DMS53 treated with DMSO at 0.1 percent for 48 hours (cell line): ENCODE data around the gene TNFRSF14.

Experiments
- DNase-seq: peaks from one replicate; lab custom pipeline; 2025; ENCODE audit not compliant: unreplicated experiment; lab: John Stamatoyannopoulos, UW

Gene TNFRSF14

DNA sequence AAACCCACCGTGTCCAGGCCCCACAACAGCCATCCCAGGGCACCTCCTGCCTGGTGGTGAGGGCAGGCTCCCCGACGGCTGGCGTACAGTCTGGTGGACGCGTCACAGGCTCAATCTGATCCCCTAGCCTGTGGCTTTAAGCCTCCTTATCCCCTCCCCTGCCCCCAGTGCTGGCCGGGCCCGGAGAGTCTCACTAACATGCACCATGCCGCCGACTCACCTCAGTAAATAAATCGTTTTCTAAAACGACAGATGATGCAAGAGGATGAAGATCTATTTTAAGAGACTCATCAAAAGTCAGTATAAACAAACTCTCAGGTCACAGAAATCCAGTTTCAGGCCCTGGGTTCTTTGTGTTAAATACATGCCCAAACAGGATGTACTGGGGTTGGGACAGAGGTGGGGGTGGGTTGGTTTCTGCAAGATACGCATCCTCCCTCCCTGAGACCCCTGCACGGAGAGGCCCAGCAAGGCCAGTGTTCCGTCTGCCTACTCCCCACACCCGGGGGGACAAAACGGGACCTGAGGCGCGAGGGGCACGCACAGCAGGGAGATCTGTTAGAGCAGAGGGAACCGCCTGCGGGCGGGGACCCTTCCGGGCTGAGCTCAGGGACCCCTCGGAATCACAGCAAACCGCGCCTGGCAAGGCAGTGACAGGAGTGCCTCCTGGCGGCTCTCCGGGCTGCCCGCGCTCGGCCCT, 32.8 kb upstream of the TNFRSF14 start:
- no peak for DNase-seq

DNA sequence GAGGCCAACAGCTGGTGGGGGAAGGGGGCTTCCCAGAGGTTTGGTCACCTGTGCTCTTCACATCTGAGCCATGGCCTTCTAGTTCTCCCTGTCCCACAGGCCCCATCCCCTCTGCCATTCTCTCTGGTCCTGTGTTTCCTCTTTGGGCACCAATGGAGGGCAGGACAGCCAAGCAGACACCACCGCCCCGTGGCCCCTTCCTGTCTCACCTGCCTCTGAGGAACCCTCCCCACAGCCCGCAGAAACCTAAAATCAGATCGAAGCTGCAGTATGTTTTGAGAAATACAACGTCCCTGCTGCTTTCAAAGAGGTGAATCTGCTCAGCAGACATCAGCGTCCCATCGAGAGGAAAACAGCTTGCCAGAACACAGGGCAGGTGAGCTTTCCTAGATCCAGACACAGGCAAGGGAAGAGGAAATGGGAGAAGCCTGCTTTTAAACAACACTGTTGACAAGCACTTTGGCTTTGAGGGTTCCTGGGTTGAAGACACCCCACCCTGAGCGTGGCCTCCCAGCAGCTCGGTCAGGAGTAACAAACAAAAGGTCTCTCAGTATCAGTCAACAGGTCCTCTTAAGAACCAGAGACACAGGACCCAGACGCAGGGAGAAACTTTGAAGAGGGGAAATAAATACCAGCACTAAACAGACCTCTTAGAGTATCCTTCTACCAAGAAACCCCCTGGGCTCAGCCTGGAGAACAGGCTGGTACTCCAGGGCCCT, 32.1 kb upstream of the TNFRSF14 start:
- no peak for DNase-seq

DNA sequence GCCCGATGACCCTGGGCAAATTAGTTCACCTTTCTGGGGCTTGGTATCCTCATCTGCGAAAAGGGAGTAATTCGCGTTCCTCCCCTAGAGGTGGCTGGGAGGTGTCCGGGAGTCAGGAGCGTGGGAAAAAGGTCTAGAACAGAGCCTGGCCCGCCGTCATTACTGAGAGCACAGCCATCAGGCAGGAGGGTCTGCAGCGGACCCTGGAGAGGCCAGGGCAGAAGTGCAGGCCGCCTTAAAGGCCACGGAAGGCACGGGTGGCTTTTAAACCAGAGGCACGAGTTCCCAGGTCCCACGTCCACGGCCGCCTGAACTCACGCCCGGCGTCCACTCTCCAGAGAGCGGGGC, 30.6 kb upstream of the TNFRSF14 start:
- no peak for DNase-seq

DNA sequence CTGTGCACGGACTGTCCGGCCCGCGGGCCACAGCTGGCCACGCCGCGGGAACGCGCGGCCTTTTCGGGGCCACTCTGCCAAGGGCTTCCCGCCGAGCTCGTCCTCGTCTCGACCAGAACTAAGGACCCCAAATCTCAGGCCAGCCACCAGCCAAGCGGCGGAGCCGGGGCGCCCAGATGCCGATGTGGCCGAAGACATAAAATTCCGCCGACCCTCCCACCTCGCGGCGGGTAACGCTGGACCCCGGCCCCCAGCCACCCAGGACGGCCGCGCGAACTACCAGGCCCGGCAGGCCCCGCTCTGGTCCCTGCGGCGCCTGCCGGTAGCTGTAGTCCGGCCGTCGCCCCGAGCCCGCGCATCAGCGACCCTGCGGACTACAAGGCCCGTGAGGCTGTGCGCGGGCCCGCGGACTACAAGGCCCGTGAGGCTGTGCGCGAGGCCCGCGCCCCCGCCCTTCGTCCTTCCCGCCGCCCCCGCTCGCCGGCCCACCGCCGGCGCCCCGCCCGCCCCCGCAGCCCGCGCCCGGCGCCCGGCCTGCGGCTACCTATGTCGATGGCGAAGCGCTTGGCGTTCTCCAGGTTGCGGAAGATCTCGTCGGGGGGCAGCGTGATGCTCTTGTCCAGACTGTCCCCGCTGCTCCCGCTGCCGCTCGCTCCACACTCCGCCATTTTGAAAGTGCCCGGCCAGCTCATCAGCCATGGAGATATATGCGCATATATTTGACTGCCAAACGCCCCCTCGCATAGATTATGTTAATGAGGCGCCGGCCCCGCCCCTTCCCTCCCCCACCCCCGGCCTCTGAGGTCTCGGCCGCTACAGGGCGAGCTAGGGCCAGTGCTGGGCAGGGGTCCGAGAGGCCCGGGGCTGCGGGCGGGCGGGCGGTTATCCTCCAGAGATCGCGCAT, 30.0 kb upstream of the TNFRSF14 start, which contains the start of gene PANK4:
Gene PANK4 (minus strand): TSS at position 677 of the 904 bp plus-strand sequence. CDS start 9 bp downstream, at position 668.
- DNase-seq = peak; percentile 76

DNA sequence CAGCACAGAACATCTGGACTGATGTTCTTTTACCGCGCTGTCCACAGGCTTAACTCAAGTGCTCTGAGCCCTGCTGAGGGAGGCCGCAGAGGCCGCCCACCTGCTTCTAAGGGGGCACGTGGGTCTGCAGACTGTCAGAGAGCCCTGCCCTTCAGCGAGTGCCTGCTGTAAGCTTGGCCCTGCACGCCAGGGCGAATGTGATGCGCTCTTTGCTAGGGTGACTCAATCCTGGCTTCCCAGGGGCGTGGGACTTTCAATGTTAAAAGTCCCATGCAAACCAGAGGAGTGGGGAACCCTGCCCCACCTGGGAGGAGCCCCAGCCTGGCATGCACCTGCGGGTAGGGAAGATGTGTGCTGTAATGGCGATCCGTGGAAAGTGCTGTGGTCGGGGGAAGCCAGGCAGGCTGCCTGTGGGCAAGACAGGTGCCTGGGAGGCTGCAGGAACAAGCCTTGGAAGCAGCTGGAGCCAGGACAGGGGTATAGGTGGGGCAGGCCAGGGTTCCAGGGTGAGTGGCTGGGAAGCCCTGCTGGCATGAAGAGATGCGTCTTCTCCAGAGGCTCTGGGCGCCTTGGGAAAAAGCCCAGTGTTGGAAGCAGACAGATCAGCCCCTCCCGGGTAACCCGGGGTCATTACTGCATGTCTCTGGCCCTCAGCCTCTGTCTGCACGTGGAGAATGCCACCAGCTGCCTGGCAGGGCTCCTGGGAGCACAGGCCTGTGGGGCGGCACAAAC, 29.2 kb upstream of the TNFRSF14 start:
- DNase-seq = no peak

DNA sequence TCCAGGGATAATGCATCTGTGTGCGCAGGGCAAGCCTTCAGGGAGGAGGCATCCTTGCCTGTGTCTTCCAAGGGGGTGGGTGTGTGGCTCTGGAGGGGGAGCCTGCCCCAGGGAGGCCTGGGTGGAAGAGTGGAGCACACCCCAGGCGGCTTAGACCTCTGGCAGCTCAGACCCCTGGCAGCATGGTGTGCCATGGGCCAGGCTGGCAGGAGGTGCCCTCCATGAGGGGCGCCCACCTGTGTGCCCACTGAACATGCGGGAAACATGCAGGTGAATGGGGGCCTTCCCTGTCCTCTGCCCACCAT, 28.7 kb upstream of the TNFRSF14 start:
- DNase-seq = no peak

DNA sequence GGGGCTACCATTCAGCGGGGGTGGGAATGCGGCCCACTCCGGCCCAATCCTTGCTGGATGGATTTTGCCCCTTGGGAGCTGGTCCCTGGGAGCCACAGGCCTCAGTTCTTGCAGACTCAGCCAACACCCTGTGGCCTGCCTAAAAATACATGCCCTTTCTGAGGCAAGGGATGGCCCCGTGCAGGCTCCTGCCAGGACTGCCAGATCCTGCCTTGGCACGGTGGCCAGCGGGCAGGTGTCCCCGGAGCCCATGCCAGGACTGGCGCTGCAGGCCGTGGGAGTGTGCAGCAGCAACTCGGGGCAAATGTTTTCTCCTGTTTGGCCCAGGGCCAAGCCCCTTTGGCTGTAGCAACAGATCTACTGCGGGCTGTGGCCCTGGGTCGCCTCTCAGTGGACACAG, 28.2 kb upstream of the TNFRSF14 start:
- no peak for DNase-seq

DNA sequence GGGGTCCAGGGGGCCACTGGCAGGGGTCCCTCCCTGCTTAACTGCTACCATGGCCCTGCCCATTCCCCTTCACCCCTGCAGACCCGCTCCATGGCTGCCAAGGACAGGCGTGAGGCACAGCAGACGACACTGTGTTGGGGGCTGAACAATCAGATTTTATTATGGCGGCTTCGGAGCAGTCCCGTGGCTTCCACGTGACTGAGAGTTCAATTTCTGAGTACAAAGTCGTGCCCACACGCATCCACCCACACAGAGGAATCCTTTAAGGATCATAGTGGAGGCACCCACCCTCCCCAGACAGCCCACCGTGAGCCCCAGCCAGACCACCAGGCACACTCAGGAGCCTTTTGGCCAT, 27.6 kb upstream of the TNFRSF14 start:
- no peak for DNase-seq

DNA sequence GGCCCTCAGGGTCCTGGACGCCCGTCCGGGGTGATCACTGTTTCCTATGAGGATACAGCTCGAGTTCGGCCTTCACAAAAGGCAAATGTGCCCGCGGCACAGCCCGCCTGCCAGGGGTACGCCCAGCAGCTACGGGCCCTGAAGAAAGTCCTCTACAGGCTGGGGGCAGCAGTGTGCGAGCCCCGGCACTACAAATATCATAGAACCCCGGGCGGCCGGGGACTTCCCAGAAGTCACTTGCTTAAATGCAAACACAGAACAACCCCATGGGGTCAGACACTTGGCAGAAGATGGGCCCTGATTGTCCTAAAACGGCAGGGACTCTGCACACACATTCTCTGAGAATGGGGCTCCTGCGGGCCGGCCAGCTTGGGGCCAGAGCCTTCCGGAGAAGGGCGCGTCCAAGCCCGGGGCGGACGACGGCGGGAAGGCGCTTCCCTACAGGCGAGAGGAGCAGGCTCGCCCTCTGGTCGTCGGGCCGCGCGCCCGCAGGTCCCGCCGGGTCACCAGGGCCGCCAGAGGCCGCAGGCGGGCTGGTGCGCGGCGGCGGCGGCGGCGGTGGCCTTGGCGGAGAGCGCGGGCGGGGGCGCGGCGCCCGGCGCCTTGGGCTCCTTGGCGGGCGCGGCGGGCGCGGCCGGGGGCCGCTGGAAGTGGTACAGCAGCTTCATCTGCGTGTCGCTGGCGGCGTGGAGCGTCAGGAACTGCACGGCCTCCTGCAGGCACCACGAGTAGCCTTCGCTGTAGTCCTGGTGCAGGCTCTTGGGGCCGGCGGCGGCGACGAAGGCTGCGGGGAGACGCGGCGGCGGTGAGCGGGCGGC, 27.0 kb upstream of the TNFRSF14 start:
- DNase-seq = no peak

DNA sequence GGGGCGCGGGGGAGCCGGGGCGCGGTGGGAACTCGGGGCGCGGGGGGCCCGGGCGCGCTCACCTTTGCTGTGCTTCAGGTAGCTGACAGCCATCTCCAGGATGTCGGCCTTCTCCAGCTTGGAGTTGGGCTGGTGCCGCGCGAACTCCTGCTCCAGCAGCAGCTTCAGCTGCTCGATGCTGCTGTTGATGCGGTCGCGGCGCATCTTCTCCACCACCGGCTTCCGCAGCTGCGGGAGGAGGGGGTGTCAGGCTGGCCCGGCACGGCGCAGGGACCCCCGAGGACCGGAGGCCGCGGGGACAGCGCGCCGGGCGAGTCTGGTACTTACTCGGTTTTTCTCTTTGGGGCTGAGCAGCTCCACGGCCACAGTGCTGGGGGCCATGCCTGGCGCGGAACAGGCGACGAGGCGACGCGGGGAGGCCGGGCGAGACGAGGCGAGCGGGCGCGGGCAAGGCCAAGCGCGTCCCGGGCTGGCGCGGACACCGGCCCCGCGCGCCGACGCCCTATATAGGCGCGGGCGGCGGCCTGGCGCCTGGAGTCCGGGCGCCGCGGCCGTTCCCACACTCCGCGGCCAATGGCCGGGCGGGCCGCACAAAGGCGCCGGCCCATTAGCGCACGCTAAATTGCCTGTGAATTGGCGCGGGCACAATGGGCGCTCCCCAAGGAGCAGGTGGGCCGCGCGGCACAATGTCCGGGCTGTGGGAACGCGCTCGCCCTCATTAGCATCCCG, 26.2 kb upstream of the TNFRSF14 start, which contains the start of gene HES5:
Gene HES5 (minus strand): TSS at position 480 of the 729 bp plus-strand sequence. CDS start 99 bp downstream, at position 381.
- DNase-seq = no peak

DNA sequence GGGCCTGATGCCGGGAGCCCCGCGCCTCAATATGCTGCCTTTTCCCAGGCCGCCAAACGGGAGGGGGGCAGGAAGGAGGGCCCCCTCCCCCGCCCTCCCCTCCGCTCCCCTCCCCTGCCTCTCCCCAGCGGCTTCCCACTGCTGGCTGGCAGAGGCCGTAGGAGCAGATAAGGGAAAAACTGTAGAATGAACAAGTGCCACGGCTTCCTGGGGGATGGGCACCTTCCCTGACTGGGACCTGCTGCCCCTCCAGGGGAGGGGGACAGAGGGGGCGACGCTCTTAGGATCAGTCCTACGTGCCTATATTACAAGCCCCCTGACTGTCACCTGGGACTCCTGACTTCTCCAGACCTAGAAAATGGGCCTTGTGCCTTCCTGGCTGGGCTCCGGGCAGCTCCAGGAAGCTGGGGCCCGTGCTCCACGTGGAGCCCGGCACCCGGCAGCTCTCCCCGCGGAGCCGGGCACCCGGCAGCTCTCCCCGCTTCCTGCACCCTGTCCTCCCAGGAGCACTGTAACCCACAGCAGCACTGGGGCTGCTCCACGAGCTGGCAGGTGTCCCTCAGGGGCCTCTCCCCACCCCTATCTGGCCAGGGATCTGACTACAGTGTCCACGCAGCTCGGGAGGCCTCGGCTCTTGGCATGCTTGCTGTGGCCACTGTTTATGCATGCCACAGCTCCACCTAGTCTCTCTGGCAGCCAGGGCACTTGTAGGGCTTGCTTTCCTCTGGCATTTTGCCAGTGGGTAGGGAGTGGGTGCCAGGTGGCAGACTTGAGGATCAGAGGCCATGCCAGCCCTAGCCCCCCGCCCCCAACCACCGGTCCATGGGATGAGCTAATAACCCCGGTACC, 25.4 kb upstream of the TNFRSF14 start:
- peak; percentile 12 for DNase-seq

DNA sequence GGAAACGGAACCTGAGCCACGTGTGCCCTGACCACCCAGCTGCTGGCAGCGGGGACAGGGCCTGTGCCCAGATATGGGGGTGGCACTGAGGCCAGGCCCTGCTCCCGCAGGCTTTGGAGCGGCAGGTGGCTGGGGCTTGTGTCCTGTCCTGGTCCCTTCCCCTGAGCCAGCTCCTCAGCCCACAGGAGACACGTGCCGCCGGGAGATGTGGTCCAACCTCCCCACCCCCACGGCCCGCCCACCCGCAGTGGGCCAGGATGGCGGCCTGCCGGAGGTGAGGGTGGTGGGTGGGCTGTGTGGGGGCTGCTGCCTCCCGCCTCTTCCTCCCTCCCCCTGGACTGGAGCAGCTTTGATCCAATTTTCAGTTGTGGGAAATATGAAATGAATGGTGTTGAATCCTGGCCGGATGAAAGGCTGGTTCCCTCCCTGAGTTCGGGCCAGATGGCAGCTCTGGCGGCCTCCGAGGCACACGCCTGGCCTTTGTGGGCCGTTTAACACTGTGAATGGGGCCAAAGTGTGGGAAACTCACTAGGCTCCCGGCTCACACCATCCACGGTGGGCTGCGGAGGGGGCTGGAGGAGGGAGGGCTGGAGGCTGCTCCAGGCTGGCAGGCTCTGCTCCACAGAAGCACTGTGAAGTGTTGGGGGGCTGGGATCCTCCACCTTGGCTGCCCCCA, 23.5 kb upstream of the TNFRSF14 start:
- no peak for DNase-seq

DNA sequence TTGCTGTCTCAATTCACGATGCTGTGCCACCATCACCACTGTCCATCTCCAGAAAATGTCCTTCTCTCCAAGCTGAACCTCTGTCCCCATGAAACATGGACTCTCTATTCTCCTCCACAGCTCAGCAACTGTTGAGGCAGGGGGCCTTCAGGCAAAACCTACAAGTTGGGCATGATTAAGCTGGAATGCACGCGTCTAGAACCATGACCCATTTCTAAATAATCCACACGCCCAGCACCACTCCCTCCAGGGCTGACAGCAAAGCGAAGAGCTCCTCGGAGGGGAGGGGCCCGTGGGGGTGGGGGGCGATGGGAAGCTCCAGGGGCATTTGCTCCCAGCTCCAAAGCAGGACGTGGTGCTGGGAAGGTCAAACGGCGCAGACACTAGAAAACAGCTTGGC, 22.8 kb upstream of the TNFRSF14 start:
- no peak for DNase-seq

DNA sequence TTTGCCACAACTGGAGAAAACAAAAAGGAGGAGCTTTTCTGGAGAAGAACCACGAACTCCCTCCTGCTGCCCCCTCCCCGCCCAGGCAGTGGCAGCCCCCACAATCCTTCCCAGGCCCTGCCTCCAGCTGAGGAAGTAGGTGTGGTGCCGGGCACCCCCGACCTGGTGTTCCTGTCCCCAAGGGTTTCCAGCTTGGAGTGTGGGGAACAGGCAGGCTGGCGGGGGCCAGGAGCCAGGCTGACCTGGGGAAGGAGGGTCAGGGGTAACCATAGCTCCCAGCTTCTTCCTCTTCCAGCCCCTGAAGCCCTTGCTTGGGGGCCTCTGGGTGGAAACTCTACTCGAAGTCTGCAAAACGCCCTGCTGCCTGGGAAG, 21.9 kb upstream of the TNFRSF14 start:
- DNase-seq = no peak

DNA sequence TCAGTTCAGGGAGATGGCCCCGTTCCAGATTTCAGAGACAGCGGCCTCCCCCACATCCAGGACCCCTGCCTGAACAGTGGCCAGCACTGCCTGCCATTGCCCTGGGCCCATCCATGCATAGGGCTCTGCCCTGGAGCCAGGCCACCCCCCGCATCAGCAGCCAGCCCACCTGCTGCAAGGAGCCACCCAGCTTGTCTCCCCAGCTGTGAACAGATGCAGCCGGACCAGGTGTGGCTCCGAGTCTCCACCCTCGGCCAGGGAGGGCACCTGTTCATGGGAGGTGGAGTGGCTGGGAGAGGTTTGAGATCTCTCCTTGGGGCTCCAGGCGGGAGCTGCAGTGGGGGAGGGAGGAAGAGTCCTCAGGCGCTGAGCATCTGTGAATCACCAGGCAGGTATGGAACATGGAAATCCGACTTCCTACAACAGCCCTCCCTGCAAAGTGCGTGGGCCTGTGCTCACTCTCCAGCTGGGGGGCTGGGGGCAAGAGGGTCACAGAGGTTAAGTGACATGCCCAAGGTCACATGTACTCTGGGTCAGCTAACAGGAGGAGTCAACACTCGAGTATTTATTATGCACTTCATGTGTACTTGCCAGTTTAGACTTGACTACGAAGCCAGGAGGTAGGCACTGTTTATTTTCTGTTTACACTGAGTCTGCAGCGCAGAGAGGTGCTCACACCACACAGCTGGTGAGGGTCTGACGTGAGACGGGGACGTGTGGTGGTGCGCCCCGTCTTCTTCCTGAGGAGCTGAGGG, 21.3 kb upstream of the TNFRSF14 start:
- DNase-seq = peak; percentile 81

DNA sequence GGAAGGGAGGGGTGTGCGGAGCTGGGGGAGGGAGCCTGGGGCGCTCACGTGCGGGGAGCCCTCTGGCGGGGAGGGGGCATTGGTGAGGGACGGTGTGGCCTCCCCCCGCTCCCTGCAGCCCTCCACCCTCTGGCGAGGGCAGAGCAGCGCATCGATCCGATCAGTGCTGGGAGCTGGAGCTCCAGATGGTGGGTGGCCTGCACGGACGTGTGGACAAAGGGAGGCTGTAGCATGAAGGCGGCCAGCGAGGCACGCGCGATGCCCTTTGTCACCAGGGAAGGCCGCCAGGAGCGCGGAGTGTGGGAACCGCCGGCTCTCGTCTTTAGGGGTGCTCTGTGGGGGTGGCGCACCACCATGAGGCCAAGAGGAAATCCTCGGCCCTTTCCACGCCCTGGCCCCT, 20.7 kb upstream of the TNFRSF14 start:
- no peak for DNase-seq

DNA sequence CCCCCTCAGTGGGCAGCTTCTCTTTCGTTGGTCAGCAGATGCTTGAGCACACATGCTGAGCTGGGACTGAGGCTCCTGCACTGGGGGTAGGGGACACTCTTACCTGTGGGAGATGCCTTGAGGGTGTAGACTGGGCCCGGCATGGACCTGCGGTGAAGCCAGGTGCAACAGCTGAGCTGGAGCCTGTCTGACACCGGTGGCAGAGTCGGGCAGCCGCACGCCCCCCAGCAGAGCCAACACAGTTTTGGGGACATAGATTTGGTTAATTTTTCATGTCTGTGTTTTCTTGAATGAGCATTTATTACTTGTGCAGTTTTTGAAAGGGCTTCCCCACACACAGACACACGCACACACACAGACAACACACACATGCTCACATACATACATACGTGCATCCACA, 20.2 kb upstream of the TNFRSF14 start:
- DNase-seq = no peak

DNA sequence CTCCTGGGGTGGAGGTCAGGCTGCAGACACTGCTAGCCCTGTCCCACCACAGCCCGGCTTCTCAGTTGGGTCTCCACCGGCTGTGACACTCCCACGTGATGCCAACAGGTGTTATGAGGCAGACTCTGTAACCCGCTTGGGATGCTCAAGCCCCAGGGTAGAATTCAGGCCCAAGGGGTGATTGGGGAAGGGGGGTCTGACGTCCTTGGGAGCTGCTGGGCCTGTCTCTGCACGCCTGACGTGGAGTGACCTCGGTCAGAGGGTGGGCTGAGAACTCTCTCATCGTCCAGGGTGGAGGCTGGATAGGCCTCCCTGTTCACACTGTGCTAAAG, 18.4 kb upstream of the TNFRSF14 start:
- no peak for DNase-seq
